ENCODE results near the gene CEMIP2.
A peak's percentile ranks its signal among the peaks of the same experiment; 100 is the strongest.
"Not testable (repeated sequence)": the region's sequence is repeated elsewhere in the genome, so short reads cannot be mapped to it uniquely, and the experiment has no call there.

The CEMIP2 gene

GRCh38 chr9:71709384-71709783 is 58.9 kb downstream of the CEMIP2 start:
- no peak for DNase-seq

GRCh38 chr9:71706176-71706575 is 62.1 kb downstream of the CEMIP2 start:
- DNase-seq, result no peak

- DNase-seq, result peak; percentile 86
Measured at GRCh38 chr9:71704796-71705195, 63.5 kb downstream of the CEMIP2 start.

GRCh38 chr9:71703172-71703872 is 65.0 kb downstream of the CEMIP2 start:
- no peak for DNase-seq

GRCh38 chr9:71697882-71698281 is 70.4 kb downstream of the CEMIP2 start:
- no peak for DNase-seq

GRCh38 chr9:71694332-71694731 is 74.0 kb downstream of the CEMIP2 start:
- no peak for DNase-seq

GRCh38 chr9:71693607-71694006 is 74.7 kb downstream of the CEMIP2 start:
- DNase-seq, result no peak

GRCh38 chr9:71692337-71692736 is 76.0 kb downstream of the CEMIP2 start:
- DNase-seq, result peak; percentile 44

GRCh38 chr9:71691576-71691975 is 76.7 kb downstream of the CEMIP2 start:
- not testable (repeated sequence) for DNase-seq

GRCh38 chr9:71690689-71691435 is 77.5 kb downstream of the CEMIP2 start:
- no peak for DNase-seq

GRCh38 chr9:71690063-71690688 is 78.1 kb downstream of the CEMIP2 start:
- DNase-seq, result no peak

- no peak for DNase-seq
Measured at GRCh38 chr9:71687676-71688075, 80.6 kb downstream of the CEMIP2 start.

- DNase-seq, result no peak
Measured at GRCh38 chr9:71685988-71686387, 82.3 kb downstream of the CEMIP2 start.

GRCh38 chr9:71685394-71685793 is 82.9 kb downstream of the CEMIP2 start:
- no peak for DNase-seq

GRCh38 chr9:71684566-71684965 is 83.7 kb downstream of the CEMIP2 start:
- DNase-seq, result no peak

- peak; percentile 36 for DNase-seq
Measured at GRCh38 chr9:71683598-71684235, 84.6 kb downstream of the CEMIP2 start.

GRCh38 chr9:71681708-71682272 is 86.5 kb downstream of the CEMIP2 start:
- DNase-seq, result peak; percentile 25

- DNase-seq, result no peak
Measured at GRCh38 chr9:71681104-71681707, 87.1 kb downstream of the CEMIP2 start.

- no peak for DNase-seq
Measured at GRCh38 chr9:71680189-71680980, 87.9 kb downstream of the CEMIP2 start.

GRCh38 chr9:71678999-71679398 is 89.3 kb downstream of the CEMIP2 start:
- DNase-seq, result no peak

- DNase-seq, result no peak
Measured at GRCh38 chr9:71677209-71677608, 91.1 kb downstream of the CEMIP2 start.

GRCh38 chr9:71676460-71676859 is 91.9 kb downstream of the CEMIP2 start:
- no peak for DNase-seq

All from femur (tissue), 1 donor.